NCI-H2081 treated with DMSO at 0.1 percent for 48 hours (cell line): ENCODE results near the gene RPP25L.

Experiments
- DNase-seq: peaks from one replicate; lab custom pipeline; 2025; lab: John Stamatoyannopoulos, UW

The RPP25L gene

GRCh38 chr9:34637356-34638137 lies 25.6 kb upstream of the RPP25L start, which contains the start of gene SIGMAR1:
SIGMAR1 (minus strand) TSS chr9:34637787; CDS start chr9:34637697, 90 bp downstream.
- DNase-seq: peak; percentile 86

- DNase-seq: no peak
Observed at GRCh38 chr9:34636791-34637355, 25.0 kb upstream of the RPP25L start.

- no peak for DNase-seq
Observed at GRCh38 chr9:34635556-34635955, 23.7 kb upstream of the RPP25L start.

- DNase-seq: no peak
Observed at GRCh38 chr9:34634551-34635248, 22.8 kb upstream of the RPP25L start.

DNA sequence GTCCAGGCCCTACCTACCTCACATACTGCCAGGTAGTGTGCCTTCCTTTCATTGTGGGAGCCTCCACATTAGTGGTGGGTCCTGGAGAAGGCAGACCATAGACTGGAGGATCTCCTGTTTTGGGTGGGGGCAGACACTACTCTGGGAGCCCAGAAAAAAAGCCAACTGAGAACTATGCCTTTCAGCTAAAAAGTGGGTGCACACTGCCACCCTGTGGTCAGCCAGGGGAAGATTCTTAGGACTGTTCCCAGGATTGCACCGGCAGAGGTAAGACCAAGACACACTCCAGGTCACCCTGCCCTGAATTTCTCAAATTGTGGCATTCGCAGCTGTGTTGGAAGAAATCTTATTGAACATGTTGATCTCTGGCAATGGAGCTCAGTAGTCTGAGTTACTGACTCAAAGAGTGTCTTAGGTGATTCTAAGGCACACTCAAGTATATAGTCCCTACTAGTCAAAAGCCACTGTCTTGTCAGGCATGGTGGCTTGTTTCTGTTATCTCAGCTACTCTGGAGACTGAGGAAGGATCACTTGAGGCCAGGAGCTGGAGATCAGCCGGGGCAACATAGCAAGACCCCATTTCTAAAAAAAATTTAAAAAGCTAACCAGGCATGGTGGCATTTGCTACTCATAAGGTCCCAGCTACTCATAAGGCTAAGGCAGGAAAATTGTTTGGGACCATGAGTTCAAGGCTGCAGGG lies 22.1 kb upstream of the RPP25L start:
- no peak for DNase-seq

GRCh38 chr9:34633166-34633565 lies 21.3 kb upstream of the RPP25L start:
- DNase-seq: no peak

DNA sequence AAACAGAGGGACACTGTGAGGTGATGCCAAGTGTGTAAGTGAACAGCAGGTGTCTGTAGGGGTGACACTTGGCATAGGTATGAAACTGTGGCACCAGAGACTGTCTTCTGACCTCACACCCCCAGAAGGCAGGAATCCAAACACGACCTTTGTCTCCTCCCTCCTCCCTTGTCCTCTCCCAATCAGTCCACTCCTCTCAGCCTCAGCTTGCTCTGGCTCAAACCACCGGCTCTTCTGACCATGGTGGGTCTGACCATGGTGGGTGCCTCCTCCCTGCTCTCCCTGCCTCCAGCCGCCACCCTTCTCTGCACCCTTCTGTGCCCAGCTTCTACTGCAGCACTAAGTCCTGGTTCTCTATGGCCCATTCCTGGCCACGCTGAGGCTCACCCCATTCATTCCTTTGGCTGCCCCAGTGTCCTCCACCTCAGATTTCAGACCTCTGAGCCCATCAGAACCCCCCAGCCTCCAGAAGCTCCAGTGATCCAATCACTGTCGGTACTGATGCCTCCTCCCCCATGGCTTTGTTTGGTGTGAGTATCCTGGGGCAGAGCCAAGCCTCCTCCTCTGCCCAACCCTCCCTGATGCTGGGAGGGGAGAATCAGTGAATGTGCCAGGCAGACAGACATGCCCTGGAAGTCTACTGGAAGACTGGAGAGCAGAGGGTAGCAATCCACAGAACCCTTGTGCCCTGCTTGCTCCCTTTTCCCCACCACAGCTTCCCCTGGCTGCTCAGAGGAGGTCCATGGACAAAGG lies 18.7 kb upstream of the RPP25L start:
- no peak for DNase-seq

- DNase-seq: no peak
Observed at GRCh38 chr9:34629491-34629808, 17.6 kb upstream of the RPP25L start.

- DNase-seq: no peak
Observed at GRCh38 chr9:34628656-34629490, 17.0 kb upstream of the RPP25L start, which contains the start of gene ARID3C. ARID3C (minus strand) TSS chr9:34629066; CDS start chr9:34628014, 1,052 bp downstream.

DNA sequence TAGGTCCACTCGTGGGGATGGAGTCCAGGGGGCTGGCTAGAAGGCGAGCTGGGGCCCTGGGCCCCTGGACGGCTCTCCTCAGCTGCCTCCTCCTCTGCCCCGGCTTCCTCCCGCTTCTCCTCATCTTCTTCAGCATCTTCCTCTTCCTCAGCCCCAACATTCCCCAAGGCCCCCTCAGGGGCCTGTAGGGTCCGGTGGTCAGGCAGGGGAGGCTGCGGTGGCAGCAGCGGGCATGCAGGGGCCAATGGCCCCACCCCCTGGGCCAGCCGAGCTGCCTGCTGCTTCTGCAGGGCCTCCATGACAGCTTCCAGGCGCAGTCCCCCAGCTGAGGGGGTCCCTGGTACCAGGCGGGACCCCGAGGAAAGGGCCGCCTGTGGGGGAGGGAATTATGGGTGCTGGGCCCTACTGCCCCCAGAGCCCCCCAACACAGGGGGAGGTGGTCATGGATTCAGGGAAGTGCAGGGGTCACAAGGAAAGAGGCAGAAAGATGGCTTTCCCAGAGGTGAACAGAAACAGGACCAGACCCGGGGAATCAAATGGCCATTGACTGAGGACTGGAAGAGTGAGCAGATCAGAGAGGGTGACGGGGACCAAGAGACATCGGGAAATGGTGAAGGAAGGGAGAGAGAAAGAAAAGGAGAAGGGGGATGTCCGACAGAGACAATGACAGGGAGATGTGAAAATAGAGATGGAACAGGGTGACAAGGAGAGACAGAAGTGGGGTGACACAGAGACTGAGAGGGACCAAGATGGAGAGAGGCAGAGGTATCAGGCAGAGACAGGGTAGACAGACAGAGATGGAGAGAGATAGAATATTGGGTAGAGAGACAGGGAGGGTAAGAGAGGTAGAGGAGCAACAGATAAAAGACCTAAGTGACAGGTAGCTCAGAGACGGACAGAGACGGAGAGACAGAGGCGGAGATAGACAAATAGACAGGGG lies 16.1 kb upstream of the RPP25L start:
- DNase-seq: no peak

GRCh38 chr9:34625186-34625486 lies 13.2 kb upstream of the RPP25L start:
- DNase-seq: no peak

- no peak for DNase-seq
Observed at GRCh38 chr9:34624475-34625185, 12.7 kb upstream of the RPP25L start.

DNA sequence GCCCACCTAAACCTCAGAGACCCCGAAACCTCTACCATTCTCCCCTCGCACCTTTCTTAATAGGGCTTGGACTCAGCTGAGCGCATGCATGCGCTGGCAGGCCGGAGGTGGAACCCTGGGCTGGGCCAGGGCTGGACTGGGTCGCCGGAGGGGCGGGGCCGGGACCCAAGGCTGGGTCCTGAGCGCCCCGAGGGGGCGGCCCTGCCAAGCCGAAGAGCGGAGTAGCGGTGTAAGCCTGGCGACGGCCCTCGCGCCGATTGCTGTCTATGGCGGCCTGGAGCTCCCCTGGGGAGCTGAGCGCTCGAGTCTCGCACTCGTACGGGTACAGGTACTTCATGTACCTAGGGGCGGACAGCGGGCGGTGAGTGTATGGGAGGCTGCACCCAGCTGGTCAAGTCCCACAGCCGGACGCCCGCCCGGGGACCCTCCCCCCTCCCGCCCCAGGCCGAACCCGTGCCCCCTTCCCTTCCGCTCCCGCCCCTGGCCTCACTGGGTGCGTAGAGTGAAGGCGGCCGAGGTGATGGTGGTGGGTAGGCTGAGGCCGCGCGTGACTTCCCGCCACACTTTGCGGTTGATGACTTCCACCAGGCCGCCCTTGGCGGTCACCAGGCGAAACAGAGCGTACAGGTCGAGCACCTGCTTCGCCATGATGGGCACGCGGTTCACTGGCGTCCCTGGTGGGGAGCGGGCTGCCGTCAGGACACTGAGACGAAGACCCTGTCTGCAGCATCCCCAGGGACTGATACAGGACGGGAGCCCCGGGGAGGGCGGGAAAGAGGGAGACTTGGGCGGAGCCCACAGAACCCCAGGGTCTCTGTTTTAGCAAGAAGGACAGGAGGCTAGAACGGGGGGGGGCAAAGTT lies 11.7 kb upstream of the RPP25L start:
- DNase-seq: no peak

DNA sequence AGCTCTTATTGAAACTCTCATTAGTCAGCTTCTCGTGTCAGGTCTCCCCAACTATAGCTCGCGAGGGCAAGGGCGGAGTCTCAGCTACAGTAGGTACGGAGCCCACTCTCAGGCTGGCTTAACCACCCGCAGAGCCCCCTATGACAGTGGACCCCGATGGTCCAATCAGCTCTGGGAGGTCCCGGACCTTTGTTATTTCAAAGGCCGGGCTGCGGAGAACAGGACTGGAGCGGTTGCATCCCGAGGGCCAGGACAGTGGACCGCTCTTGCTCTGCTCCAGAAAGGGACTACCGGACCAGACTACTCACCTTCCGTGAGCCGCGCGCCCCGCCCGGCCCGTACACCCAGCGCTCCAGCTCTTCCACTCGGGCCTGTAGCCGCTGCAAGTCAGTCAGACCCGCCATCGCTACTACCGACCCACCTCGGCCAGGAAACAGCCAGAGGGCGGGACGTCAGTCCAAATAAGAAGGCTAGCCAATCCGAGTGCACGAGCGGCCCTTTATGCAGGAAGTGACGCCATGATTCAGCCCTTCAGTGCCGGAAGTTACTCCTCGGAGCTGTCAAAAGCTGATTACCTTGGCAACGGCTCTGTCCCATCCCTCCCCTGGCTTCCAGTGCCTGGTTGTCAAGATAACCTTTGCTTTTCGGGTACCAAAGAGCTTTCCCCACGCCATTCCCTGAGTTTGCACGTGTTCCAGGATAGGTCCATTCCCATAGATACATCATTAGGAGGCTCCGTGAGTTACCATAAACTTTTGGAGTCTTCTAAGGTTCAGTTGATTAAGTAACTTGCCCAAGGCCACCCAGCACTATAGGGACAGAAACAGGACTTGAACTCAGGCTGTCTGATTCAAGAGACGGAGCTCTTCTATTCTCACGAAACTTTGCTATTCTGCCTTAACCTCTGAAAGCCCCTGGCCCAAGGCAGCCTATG lies 8.4 kb upstream of the RPP25L start, which contains the start of gene DCTN3:
Gene DCTN3, minus strand, starts transcription at position 435 of the 934 bp plus-strand sequence. Its CDS starts 31 bp downstream, at position 404.
- peak; percentile 95 for DNase-seq

- DNase-seq: no peak
Observed at GRCh38 chr9:34615132-34615531, 3.2 kb upstream of the RPP25L start.

DNA sequence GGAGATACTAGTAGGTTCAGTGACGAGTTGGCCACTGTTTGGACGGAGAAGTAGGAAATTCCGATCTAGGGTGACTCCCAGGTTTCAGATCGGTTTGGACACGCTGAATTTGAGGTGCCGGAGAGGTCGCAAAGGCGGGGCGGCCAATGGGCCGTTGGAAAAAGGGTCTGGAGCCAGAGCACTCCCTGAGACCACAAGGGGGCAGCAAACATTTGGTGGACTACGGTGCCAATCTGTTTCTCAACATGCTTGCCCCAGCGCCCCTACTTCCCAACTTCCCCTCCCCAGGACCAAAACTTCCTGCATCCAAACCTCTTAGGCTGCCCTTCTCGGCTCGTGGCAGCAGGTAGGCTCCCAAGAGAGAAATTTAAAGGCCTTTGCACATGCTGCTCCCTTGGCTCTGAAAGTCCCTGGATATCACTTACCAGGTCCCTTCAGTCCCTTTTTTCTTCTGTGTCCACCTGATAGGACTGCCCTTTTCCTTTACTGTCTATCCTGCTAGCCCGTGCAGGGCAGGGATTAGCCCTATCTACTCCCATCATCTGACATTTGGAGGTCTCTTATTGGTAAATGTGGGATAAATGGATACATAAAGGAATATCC lies 992 bp upstream of the RPP25L start:
- peak; percentile 22 for DNase-seq
